Astrocyte (in vitro differentiated cells and primary cell): ENCODE results near the gene TRIM61.

Experiments used
- CTCF ChIP-seq: IDR thresholded peaks from 2 replicates; pipeline ENCODE4 v1.5.1; 2011; ENCODE audit warnings: low read depth, mild to moderate bottlenecking, inconsistent platforms, low read length, moderate library complexity; ENCODE audit not compliant: insufficient read depth
- EZH2 ChIP-seq: IDR thresholded peaks from 2 replicates; pipeline ENCODE4 v1.6.1; 2012; ENCODE audit warnings: mild to moderate bottlenecking, low read length, inconsistent platforms; ENCODE audit not compliant: insufficient read depth

- TF ChIP-seq CTCF (no peak), EZH2 (no peak)
These were observed 51.2 kb downstream of the TRIM61 start for GRCh38 chr4:164926301-164926700.
